MCF 10A (cell line): ENCODE results near the gene ULK2. TPM values are rescaled to one million over a fixed set of nuclear protein-coding genes. Genes with fewer than 3 reads are reported as not detected.

Experiments used
- BruUV-seq: library from RNA; stranded (reverse); fragments of 400-500 nt; replicated peaks from 2 replicates; lab custom pipeline; 2021; lab: Mats Ljungman, UMichigan
- CTCF ChIA-PET: fragments of 300-600 bp; sonication (Branson Sonifier 250); formaldehyde crosslinking; extraction: SDS; loops from one replicate; lab custom pipeline; 2021; ENCODE audit warnings: antibody characterized with exemption, inconsistent platforms; lab: Yijun Ruan, JAX
- POLR2A ChIA-PET: fragments of 300-600, 350-650 bp; sonication (Branson Sonifier 250); formaldehyde crosslinking; extraction: SDS; loops from one replicate; lab custom pipeline; 2020; ENCODE audit warnings: antibody characterized with exemption, inconsistent platforms; lab: Yijun Ruan, JAX
- DNase-seq: peaks from one replicate; pipeline ENCODE4 v3.0.0-alpha.2; 2018; ENCODE audit not compliant: unreplicated experiment
- H3K27ac Mint-ChIP-seq: one replicate; pipeline ENCODE4 v1.8.0; 2022; ENCODE audit warnings: mild to moderate bottlenecking, low read depth, mixed read lengths; ENCODE audit not compliant: unreplicated experiment
- H3K27me3 Mint-ChIP-seq: one replicate; pipeline ENCODE4 v1.8.0; 2022; ENCODE audit warnings: mixed read lengths; ENCODE audit not compliant: insufficient read depth, unreplicated experiment
- H3K36me3 Mint-ChIP-seq: one replicate; pipeline ENCODE4 v1.8.0; 2022; ENCODE audit warnings: mild to moderate bottlenecking, moderate library complexity, mixed read lengths; ENCODE audit not compliant: insufficient read depth, unreplicated experiment
- H3K4me1 Mint-ChIP-seq: one replicate; pipeline ENCODE4 v1.8.0; 2022; ENCODE audit warnings: mixed read lengths; ENCODE audit not compliant: insufficient read depth, unreplicated experiment
- H3K4me3 Mint-ChIP-seq: one replicate; pipeline ENCODE4 v1.8.0; 2022; ENCODE audit warnings: mild to moderate bottlenecking, moderate library complexity, mixed read lengths; ENCODE audit not compliant: unreplicated experiment
- H3K9me3 Mint-ChIP-seq: one replicate; pipeline ENCODE4 v1.8.0; 2022; ENCODE audit warnings: mixed read lengths; ENCODE audit not compliant: unreplicated experiment
- intact Hi-C: fragments of 100-400 bp; cut with micrococcal nuclease; formaldehyde crosslinking; loops from 2 replicates; pipeline ENCODE4 v1.14.1; 2022
- total RNA-seq: library from RNA; stranded (reverse); gene quantifications from 2 replicates; pipeline ENCODE4 v1.2.3, GENCODE V29; 2022
- TF ChIP-seq, protein P1 (sequence below): fragments of 200-600 bp; IDR thresholded peaks from one replicate; pipeline ENCODE4 v1.8.0; 2022; ENCODE audit warnings: antibody characterized with exemption, mild to moderate bottlenecking; ENCODE audit not compliant: unreplicated experiment

ULK2 gene
- total RNA-seq, 1 experiment from 2014 or later: 7.9 TPM

DNA sequence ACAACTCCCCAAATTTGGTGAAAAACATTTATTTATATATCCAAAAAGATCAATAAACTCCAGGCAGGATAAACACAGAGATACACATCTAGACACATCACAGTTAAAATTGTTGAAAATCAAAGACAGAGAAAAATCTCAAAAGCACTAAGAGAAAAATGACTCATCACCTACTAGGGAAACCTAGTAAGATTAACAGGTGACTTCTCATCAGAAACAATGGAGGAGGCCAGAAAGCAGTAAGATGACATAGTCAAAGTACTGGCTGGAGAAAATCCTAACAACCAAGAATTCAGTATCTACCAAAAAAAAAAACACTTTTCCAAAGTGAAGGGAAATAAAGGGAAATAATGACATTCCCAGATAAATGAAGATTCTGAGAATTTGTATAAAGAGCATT, 33.8 kb downstream of the ULK2 start:
- ChIA-PET CTCF (interaction anchor here (0.7 kb wide), 1 partner anchor 55 kb away, joined by 3 read pairs; no protein-coding TSS in a partner anchor), POLR2A (interaction anchor here (0.7 kb wide), 1 partner anchor 129 kb away, joined by 3 read pairs; no protein-coding TSS in a partner anchor)
- H3K27ac Mint-ChIP-seq: no peak overlapping the region
- intact Hi-C loops: no loop called here
- TF ChIP-seq, protein P1, sequence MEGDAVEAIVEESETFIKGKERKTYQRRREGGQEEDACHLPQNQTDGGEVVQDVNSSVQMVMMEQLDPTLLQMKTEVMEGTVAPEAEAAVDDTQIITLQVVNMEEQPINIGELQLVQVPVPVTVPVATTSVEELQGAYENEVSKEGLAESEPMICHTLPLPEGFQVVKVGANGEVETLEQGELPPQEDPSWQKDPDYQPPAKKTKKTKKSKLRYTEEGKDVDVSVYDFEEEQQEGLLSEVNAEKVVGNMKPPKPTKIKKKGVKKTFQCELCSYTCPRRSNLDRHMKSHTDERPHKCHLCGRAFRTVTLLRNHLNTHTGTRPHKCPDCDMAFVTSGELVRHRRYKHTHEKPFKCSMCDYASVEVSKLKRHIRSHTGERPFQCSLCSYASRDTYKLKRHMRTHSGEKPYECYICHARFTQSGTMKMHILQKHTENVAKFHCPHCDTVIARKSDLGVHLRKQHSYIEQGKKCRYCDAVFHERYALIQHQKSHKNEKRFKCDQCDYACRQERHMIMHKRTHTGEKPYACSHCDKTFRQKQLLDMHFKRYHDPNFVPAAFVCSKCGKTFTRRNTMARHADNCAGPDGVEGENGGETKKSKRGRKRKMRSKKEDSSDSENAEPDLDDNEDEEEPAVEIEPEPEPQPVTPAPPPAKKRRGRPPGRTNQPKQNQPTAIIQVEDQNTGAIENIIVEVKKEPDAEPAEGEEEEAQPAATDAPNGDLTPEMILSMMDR: no peak
- H3K36me3 Mint-ChIP-seq: peaks cover 35% of the 10 kb centered on the region
- BruUV-seq: no TSS peak
- no peaks in the 10 kb centered on the region for H3K4me1 Mint-ChIP-seq
- no peak for DNase-seq
- H3K27me3 Mint-ChIP-seq: no peaks in the 10 kb centered on the region
- no peak overlapping the region for H3K4me3 Mint-ChIP-seq
- H3K9me3 Mint-ChIP-seq: peaks cover 8% of the 10 kb centered on the region

DNA sequence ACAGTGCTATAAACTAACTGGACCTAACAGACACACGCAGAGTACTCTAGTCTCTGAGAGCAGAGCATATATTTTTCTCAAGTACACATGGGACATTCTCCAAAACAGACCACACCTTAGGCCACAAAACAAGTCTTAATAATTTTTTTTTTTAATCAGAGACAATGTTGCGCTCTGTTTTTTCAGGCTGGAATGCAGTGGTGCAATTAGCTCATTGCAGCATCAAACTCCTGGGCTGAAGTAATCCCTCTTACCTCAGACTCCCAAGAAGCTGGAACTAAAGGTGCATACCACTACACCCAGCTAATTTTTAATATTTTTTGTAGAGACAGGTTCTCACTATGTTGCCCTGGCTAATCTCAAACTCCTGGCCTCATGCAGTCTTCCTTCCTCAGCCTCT, 37.7 kb downstream of the ULK2 start:
- BruUV-seq: no TSS peak
- CTCF ChIA-PET: no interaction called here
- H3K27ac Mint-ChIP-seq: no peak overlapping the region
- H3K36me3 Mint-ChIP-seq: peaks cover 29% of the 10 kb centered on the region
- H3K27me3 Mint-ChIP-seq: no peaks in the 10 kb centered on the region
- H3K4me1 Mint-ChIP-seq: no peaks in the 10 kb centered on the region
- POLR2A ChIA-PET: interaction anchor here (0.7 kb wide), 1 partner anchor 36 kb away, joined by 4 read pairs; no protein-coding TSS in a partner anchor
- no peak for DNase-seq
- H3K9me3 Mint-ChIP-seq: peaks cover 8% of the 10 kb centered on the region
- intact Hi-C loops: no loop called here
- H3K4me3 Mint-ChIP-seq: no peak overlapping the region
- TF ChIP-seq, protein P1: no peak

DNA sequence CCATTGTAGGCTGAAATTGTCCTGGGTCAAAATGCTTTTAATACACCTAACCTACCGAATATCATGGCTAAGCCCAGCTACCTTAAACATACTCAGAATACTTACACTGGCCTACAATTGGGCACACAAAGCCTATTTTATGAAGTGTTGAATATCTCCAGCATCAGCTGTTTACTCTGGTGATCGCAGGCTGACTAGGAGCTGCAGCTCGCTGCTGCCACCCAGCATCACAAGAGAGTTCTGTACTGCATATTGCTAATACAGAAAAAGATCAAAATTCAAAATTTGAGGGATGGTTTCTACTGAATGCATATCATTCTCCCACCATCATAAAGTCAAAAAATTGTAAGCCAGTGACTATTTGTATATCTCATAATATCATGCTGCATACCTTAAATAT, 55.3 kb downstream of the ULK2 start:
- H3K36me3 Mint-ChIP-seq: peaks cover 23% of the 10 kb centered on the region
- H3K9me3 Mint-ChIP-seq: no peaks in the 10 kb centered on the region
- CTCF ChIA-PET: interaction anchor here (0.5 to 1.4 kb wide), 6 partner anchors 9 to 125 kb away, joined by 3 to 5 read pairs (median 4); no protein-coding TSS in a partner anchor
- POLR2A ChIA-PET: interaction anchor here (0.8 kb wide), 1 partner anchor 244 kb away, joined by 3 read pairs; no protein-coding TSS in a partner anchor
- no peak overlapping the region for H3K4me3 Mint-ChIP-seq
- no peaks in the 10 kb centered on the region for H3K27me3 Mint-ChIP-seq
- no peaks in the 10 kb centered on the region for H3K4me1 Mint-ChIP-seq
- no peak for DNase-seq
- intact Hi-C loops: no loop called here
- no peak overlapping the region for H3K27ac Mint-ChIP-seq
- TF ChIP-seq, protein P1: no peak
- no TSS peak for BruUV-seq

DNA sequence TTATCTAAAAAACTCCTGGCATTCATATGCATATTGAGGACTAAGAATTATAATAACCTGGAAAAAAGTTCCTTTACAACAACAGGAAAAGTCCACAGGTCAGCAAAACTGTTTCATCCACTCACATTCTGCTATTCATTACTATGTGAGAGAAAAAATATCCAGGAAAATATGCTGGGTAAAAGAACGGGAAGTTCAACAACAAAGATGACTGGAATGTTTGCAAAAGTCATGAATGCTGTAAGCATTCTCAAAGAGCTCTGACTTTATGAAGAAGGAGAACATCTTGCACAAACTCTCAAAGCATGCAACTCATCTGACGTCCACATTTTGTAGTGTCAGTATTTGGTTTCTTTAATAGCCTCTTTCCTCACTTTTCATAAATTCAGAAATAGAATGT, 62.7 kb downstream of the ULK2 start:
- intact Hi-C loops: no loop called here
- BruUV-seq: no TSS peak
- no peaks in the 10 kb centered on the region for H3K9me3 Mint-ChIP-seq

More for the DNA sequence above, 62.7 kb downstream of the ULK2 start:
- TF ChIP-seq, protein P1: no peak
- ChIA-PET CTCF (interaction anchor here (0.7 kb wide), 1 partner anchor 52 kb away, joined by 3 read pairs; no protein-coding TSS in a partner anchor), POLR2A (interaction anchor here (0.6 to 1.6 kb wide), 2 partner anchors 9 to 61 kb away, joined by 3 to 4 read pairs; no protein-coding TSS in a partner anchor)
- Mint-ChIP-seq H3K4me3 (no peak overlapping the region), H3K36me3 (peaks cover 26% of the 10 kb centered on the region), H3K27ac (no peak overlapping the region), H3K4me1 (no peaks in the 10 kb centered on the region), H3K27me3 (no peaks in the 10 kb centered on the region)
- DNase-seq: no peak
